MCF 10A (cell line): Measurements from ENCODE around the gene BRSK1. TPM values are rescaled to one million over a fixed set of nuclear protein-coding genes. Genes with fewer than 3 reads are reported as not detected.

ENCODE experiments used
- BruUV-seq: library from RNA; stranded (reverse); fragments of 400-500 nt; replicated peaks from 2 replicates; lab custom pipeline; 2021; lab: Mats Ljungman, UMichigan
- CTCF ChIA-PET: fragments of 300-600 bp; sonication (Branson Sonifier 250); formaldehyde crosslinking; extraction: SDS; loops from one replicate; lab custom pipeline; 2021; ENCODE audit warnings: antibody characterized with exemption, inconsistent platforms; lab: Yijun Ruan, JAX
- POLR2A ChIA-PET: fragments of 300-600, 350-650 bp; sonication (Branson Sonifier 250); formaldehyde crosslinking; extraction: SDS; loops from one replicate; lab custom pipeline; 2020; ENCODE audit warnings: antibody characterized with exemption, inconsistent platforms; lab: Yijun Ruan, JAX
- DNase-seq: peaks from one replicate; pipeline ENCODE4 v3.0.0-alpha.2; 2018; ENCODE audit not compliant: unreplicated experiment
- H3K27ac Mint-ChIP-seq: one replicate; pipeline ENCODE4 v1.8.0; 2022; ENCODE audit warnings: mild to moderate bottlenecking, low read depth, mixed read lengths; ENCODE audit not compliant: unreplicated experiment
- H3K27me3 Mint-ChIP-seq: one replicate; pipeline ENCODE4 v1.8.0; 2022; ENCODE audit warnings: mixed read lengths; ENCODE audit not compliant: insufficient read depth, unreplicated experiment
- H3K36me3 Mint-ChIP-seq: one replicate; pipeline ENCODE4 v1.8.0; 2022; ENCODE audit warnings: mild to moderate bottlenecking, moderate library complexity, mixed read lengths; ENCODE audit not compliant: insufficient read depth, unreplicated experiment
- H3K4me1 Mint-ChIP-seq: one replicate; pipeline ENCODE4 v1.8.0; 2022; ENCODE audit warnings: mixed read lengths; ENCODE audit not compliant: insufficient read depth, unreplicated experiment
- H3K4me3 Mint-ChIP-seq: one replicate; pipeline ENCODE4 v1.8.0; 2022; ENCODE audit warnings: mild to moderate bottlenecking, moderate library complexity, mixed read lengths; ENCODE audit not compliant: unreplicated experiment
- H3K9me3 Mint-ChIP-seq: one replicate; pipeline ENCODE4 v1.8.0; 2022; ENCODE audit warnings: mixed read lengths; ENCODE audit not compliant: unreplicated experiment
- intact Hi-C: fragments of 100-400 bp; cut with micrococcal nuclease; formaldehyde crosslinking; loops from 2 replicates; pipeline ENCODE4 v1.14.1; 2022
- total RNA-seq: library from RNA; stranded (reverse); gene quantifications from 2 replicates; pipeline ENCODE4 v1.2.3, GENCODE V29; 2022
- TF ChIP-seq, protein P1 (sequence below): fragments of 200-600 bp; IDR thresholded peaks from one replicate; pipeline ENCODE4 v1.8.0; 2022; ENCODE audit warnings: antibody characterized with exemption, mild to moderate bottlenecking; ENCODE audit not compliant: unreplicated experiment

BRSK1 gene
- total RNA-seq, 1 experiment from 2014 or later = 5.1 TPM

DNA sequence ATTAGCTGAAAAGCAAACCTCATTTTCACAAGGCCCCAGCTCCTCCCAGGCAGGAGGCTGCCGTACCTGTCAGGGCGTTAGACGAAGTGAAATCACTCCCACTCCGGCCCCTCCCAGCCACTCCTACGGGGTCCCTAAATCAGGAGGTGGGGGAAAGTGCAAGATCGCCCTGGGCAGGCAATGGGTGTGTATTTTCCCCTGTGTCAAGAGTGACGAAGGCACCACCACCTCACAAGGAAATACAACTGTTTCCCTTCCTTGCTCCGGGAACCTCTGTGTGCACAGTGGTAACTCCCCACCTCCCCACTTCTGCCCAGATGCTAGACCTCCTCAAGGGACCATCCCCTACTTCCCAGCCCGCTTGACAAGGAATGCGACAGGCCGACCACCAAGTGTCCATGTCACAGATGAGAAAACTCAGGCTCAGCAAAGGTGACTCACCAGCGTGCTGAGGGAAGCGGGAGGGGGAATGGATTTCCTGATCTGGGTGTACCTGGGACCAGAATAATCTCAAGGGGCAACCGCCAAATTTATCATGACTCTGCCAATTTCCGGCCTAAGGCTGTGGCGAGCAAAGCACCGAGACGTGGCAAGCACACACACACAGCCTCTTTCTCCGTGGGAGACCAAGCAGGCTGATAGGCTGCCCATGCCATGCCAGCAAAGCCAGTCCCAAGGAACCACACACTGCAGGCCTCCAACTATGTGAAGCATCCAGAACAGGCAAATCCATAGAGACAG, 32.3 kb upstream of the BRSK1 start:
- TF ChIP-seq, protein P1, sequence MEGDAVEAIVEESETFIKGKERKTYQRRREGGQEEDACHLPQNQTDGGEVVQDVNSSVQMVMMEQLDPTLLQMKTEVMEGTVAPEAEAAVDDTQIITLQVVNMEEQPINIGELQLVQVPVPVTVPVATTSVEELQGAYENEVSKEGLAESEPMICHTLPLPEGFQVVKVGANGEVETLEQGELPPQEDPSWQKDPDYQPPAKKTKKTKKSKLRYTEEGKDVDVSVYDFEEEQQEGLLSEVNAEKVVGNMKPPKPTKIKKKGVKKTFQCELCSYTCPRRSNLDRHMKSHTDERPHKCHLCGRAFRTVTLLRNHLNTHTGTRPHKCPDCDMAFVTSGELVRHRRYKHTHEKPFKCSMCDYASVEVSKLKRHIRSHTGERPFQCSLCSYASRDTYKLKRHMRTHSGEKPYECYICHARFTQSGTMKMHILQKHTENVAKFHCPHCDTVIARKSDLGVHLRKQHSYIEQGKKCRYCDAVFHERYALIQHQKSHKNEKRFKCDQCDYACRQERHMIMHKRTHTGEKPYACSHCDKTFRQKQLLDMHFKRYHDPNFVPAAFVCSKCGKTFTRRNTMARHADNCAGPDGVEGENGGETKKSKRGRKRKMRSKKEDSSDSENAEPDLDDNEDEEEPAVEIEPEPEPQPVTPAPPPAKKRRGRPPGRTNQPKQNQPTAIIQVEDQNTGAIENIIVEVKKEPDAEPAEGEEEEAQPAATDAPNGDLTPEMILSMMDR = no peak
- POLR2A ChIA-PET = interaction anchor here (0.9 kb wide), 1 partner anchor 23 kb away, joined by 3 read pairs; the partner anchor contains the start of gene TMEM86B
- no TSS peak for BruUV-seq
- Mint-ChIP-seq H3K27ac (no peak overlapping the region), H3K27me3 (no peaks in the 10 kb centered on the region), H3K36me3 (peaks cover 17% of the 10 kb centered on the region), H3K9me3 (no peaks in the 10 kb centered on the region), H3K4me3 (no peak overlapping the region), H3K4me1 (peaks cover 35% of the 10 kb centered on the region)
- intact Hi-C loops = no loop called here
- peak; percentile 11 for DNase-seq
- CTCF ChIA-PET = interaction anchor here (0.6 kb wide), 2 partner anchors 78 to 295 kb away, joined by 3 read pairs; no protein-coding TSS in a partner anchor

DNA sequence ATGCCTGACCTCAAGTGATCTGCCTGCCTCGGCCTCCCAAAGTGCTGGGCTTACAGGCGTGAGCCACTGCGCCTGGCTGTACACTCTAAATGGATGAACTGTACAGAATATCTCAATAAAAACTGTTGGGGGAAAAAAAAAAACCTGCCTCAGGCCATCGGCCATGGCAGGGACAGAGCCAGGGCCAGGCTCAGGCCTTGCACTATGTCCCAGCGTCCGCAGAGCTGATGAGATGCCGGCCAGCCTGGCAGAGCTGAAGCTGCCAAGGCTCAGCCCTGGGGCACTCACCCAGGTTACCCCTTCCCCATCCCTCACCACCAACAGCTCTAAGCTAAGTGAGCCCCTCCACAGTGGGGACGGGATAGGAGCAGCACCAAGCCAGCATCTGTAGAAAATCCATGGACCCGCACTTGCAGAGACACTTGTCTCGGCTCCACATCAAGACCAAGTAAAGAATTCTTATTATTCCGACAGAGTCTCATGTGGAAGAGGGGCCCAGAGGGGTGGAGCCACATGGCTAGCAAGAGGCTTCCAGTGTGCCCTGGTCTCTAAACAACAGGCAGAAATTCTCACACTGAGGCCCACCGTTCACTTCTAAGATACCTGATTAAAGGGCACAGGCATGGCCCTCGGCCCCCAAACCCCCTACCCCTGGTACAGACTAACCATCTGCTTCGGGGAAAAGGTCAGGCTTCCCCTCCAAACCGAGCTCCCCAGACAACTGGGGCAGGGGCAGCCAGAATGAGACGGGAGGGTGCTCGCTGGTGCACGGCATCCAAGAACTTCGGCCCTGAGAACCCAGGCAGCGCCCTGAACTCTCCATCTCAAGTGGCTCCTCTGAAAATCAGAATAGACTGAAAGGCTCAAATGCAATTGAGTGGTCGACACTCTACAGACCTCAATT, 30.8 kb upstream of the BRSK1 start:
- intact Hi-C loops = no loop called here
- TF ChIP-seq, protein P1 = no peak
- BruUV-seq = no TSS peak
- Mint-ChIP-seq H3K9me3 (no peaks in the 10 kb centered on the region), H3K27me3 (no peaks in the 10 kb centered on the region), H3K36me3 (peaks cover 16% of the 10 kb centered on the region), H3K27ac (no peak overlapping the region), H3K4me1 (peaks cover 45% of the 10 kb centered on the region), H3K4me3 (no peak overlapping the region)
- ChIA-PET CTCF (interaction anchor here (0.5 to 0.6 kb wide), 3 partner anchors 99 to 352 kb away, joined by 3 to 6 read pairs (median 3); no protein-coding TSS in a partner anchor), POLR2A (no interaction called here)
- no peak for DNase-seq

DNA sequence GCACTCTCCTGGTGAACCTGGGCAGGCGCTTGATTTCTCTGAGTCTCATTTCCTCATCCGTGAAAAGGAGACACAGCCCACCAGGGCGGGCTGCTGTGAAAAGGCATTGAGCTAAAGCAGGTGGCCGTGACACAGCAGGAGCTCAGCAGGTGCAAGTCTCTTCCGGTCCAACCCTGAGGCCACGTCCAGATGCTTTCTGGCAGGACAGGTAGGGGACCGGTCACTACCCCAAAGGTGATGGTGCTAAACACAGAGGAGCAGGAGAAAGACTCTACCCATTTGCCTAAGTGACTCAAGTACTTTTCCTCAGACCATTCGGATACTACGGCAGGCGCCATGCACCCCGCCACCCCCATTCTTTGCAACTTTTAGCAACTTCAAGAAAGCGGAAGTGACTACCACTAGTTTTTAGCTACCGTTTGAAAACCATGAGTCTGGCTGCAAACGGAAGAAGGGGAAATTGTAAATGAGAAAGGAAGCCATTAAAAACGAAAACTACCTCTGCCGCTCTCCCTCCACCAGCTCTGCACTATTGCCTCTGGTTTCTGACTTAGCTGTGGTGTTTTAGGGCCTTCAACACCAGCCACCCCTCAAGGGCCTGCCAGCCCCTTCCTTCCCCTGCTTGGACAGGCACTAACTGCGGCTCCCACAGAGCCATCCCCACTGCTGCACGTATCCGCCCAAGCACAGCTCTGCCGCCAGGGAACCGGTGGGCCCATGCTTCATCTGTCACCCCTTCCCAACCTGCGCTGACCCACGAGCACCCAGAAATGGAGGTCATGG, 29.8 kb upstream of the BRSK1 start:
- TF ChIP-seq, protein P1 = no peak
- peaks cover 45% of the 10 kb centered on the region for H3K4me1 Mint-ChIP-seq
- peak overlapping the region; percentile 92 for H3K27ac Mint-ChIP-seq
- ChIA-PET CTCF (interaction anchor here (0.5 to 1.0 kb wide), 4 partner anchors 100 to 353 kb away, joined by 3 to 6 read pairs (median 3); no protein-coding TSS in a partner anchor), POLR2A (interaction anchor here (0.7 to 1.0 kb wide), 2 partner anchors 16 to 116 kb away, joined by 3 to 4 read pairs; partner anchors contain the start of gene IL11)
- no peaks in the 10 kb centered on the region for H3K9me3 Mint-ChIP-seq
- peaks cover 18% of the 10 kb centered on the region for H3K36me3 Mint-ChIP-seq
- no peak overlapping the region for H3K4me3 Mint-ChIP-seq
- no peaks in the 10 kb centered on the region for H3K27me3 Mint-ChIP-seq
- BruUV-seq = no TSS peak
- no peak for DNase-seq
- intact Hi-C loops = no loop called here
